K562 (cell line): ENCODE results near the gene NPC1L1. TPM values are rescaled to one million over a fixed set of nuclear protein-coding genes. Genes with fewer than 3 reads are reported as not detected.
"Not testable (repeated sequence)": the region's sequence is repeated elsewhere in the genome, so short reads cannot be mapped to it uniquely, and the experiment has no call there.

Experiments used
- ATAC-seq: fragments of 200-7000 bp; cut with Tn5 transposase; 3 replicates; pipeline ENCODE4 v1.9.1; 2020; ENCODE audit warnings: moderate library complexity
- BruUV-seq: library from RNA; stranded (reverse); fragments of 400-500 nt; replicated peaks from 2 replicates; lab custom pipeline; 2021; lab: Mats Ljungman, UMichigan
- CTCF ChIA-PET: fragments of 300-600 bp; formaldehyde crosslinking; extraction: SDS; loops from one replicate; lab custom pipeline; 2021; ENCODE audit warnings: low intra/inter-chr PET ratio; lab: Yijun Ruan, JAX
- POLR2A ChIA-PET: fragments of 300-600, 350-650 bp; sonication (Branson Sonifier 250); formaldehyde crosslinking; extraction: SDS; loops from one replicate; lab custom pipeline; 2021; ENCODE audit warnings: antibody characterized with exemption, inconsistent platforms; lab: Yijun Ruan, JAX
- DNase-seq, 4 experiments: peaks; one replicate each; pipeline versions ENCODE4 v3.0.0 to v3.0.0-alpha.2; 2011 to 2018; ENCODE audit warnings: low spot score in 3 of 4, mixed read lengths in 3 of 4; ENCODE audit errors: extremely low read depth in 1 of 4
- FAIRE-seq: peaks from 2 replicates; lab custom pipeline; 2011; peaks lifted over from hg19 to GRCh38; lab: Jason Lieb, UNC
- H2AFZ ChIP-seq: 2 replicates; pipeline ENCODE4 v1.6.0; 2011; ENCODE audit warnings: low read depth, low read length, control low read depth, inconsistent platforms
- H3K27ac ChIP-seq: fragments of 200-600 bp; 3 replicates; pipeline ENCODE4 v1.8.0; 2011; ENCODE audit warnings: low read depth, mild to moderate bottlenecking, control low read depth, inconsistent platforms, low read length, moderate library complexity, mixed read lengths; ENCODE audit errors: extremely low read depth
- H3K27me3 ChIP-seq, 2 experiments: fragments of 300-600 bp in 1 of 2; 2 replicates in 1 of 2; 3 replicates in 1 of 2; pipeline versions ENCODE4 v1.6.0 to v1.8.0; 2011; ENCODE audit warnings: inconsistent platforms in 2 of 2, low read length in 2 of 2, mild to moderate bottlenecking in 1 of 2, mixed read lengths in 1 of 2, moderate library complexity in 1 of 2; ENCODE audit not compliant: control insufficient read depth in 2 of 2, insufficient read depth in 2 of 2
- H3K36me3 ChIP-seq: fragments of 300-600 bp; 3 replicates; pipeline ENCODE4 v1.8.0; 2011; ENCODE audit warnings: mild to moderate bottlenecking, low read length, inconsistent platforms; ENCODE audit not compliant: control insufficient read depth, insufficient read depth
- H3K4me1 ChIP-seq, 2 experiments: fragments of 200-600 bp in 1 of 2; replicated peaks in 1 of 2; 2 replicates in 1 of 2; 3 replicates in 1 of 2; pipeline versions ENCODE4 v1.5.1 to v1.8.0; 2011; ENCODE audit warnings: inconsistent platforms in 2 of 2, low read length in 2 of 2, mild to moderate bottlenecking in 1 of 2, mixed read lengths in 1 of 2, moderate library complexity in 1 of 2; ENCODE audit not compliant: control insufficient read depth in 2 of 2, insufficient read depth in 2 of 2
- H3K4me2 ChIP-seq: 2 replicates; pipeline ENCODE4 v1.6.1; 2011; ENCODE audit warnings: low read length, control low read depth, inconsistent platforms, mixed read lengths; ENCODE audit not compliant: insufficient read depth
- H3K4me3 ChIP-seq: fragments of 200-600 bp; sonication (generic), shearing (Covaris generic); 2 replicates; pipeline ENCODE4 v1.5.1; 2016; ENCODE audit warnings: control low read depth, inconsistent platforms
- H3K79me2 ChIP-seq: fragments of 200-600 bp; 3 replicates; pipeline ENCODE4 v1.8.0; 2011; ENCODE audit warnings: low read length, inconsistent platforms; ENCODE audit not compliant: control insufficient read depth, insufficient read depth
- H3K9ac ChIP-seq, 2 experiments: 2 replicates each; pipeline versions ENCODE4 v1.6.0 to v1.6.1; 2011; ENCODE audit warnings: low read depth in 2 of 2, low read length in 2 of 2, control low read depth in 1 of 2, inconsistent platforms in 1 of 2, mild to moderate bottlenecking in 1 of 2, mixed read lengths in 1 of 2; ENCODE audit not compliant: insufficient read depth in 1 of 2
- H3K9me1 ChIP-seq: one replicate; pipeline ENCODE4 v1.6.0; 2011; ENCODE audit warnings: inconsistent platforms, mild to moderate bottlenecking, low read length, moderate library complexity; ENCODE audit not compliant: control insufficient read depth, insufficient read depth
- H3K9me3 ChIP-seq: replicated peaks from 2 replicates; pipeline ENCODE4 v1.5.1; 2011; ENCODE audit warnings: low read depth, low read length, inconsistent platforms; ENCODE audit not compliant: control insufficient read depth, insufficient read depth
- H4K20me1 ChIP-seq: replicated peaks from 2 replicates; pipeline ENCODE4 v1.6.1; 2011; ENCODE audit warnings: low read length, inconsistent platforms, mixed read lengths; ENCODE audit not compliant: control insufficient read depth, insufficient read depth
- ARID1B ChIP-seq: fragments of 450-650 bp; IDR thresholded peaks from 2 replicates; pipeline ENCODE4 v1.6.1; 2016; ENCODE audit warnings: antibody characterized with exemption, mild to moderate bottlenecking, inconsistent platforms
- CBFA2T2 ChIP-seq: fragments of 450-650 bp; conservative IDR thresholded peaks from 2 replicates; pipeline ENCODE4 v1.6.1; 2017; ENCODE audit warnings: mild to moderate bottlenecking
- DACH1 ChIP-seq: fragments of 450-650 bp; IDR thresholded peaks from 2 replicates; pipeline ENCODE4 v1.6.1; 2018; ENCODE audit not compliant: partially characterized antibody
- DPF2 ChIP-seq: fragments of 450-650 bp; IDR thresholded peaks from 2 replicates; pipeline ENCODE4 v1.6.1; 2016
- ESRRA ChIP-seq: fragments of 450-650 bp; IDR thresholded peaks from 2 replicates; pipeline ENCODE4 v1.6.1; 2014; ENCODE audit warnings: low read depth, mild to moderate bottlenecking, moderate library complexity, borderline replicate concordance
- FOXK2 ChIP-seq, 2 experiments: fragments of 450-650 bp; IDR thresholded peaks in 1 of 2; conservative IDR thresholded peaks in 1 of 2; 2 replicates each; pipeline ENCODE4 v1.6.1; 2016; ENCODE audit warnings: low read depth in 2 of 2, mild to moderate bottlenecking in 1 of 2
- MEIS2 ChIP-seq: fragments of 450-650 bp; IDR thresholded peaks from 2 replicates; pipeline ENCODE4 v1.6.1; 2014; ENCODE audit warnings: mild to moderate bottlenecking; ENCODE audit not compliant: partially characterized antibody
- MTA2 ChIP-seq: fragments of 450-650 bp; IDR thresholded peaks from 2 replicates; pipeline ENCODE4 v1.6.1; 2016; ENCODE audit warnings: low read depth
- NCOR1 ChIP-seq: fragments of 450-650 bp; IDR thresholded peaks from 2 replicates; pipeline ENCODE4 v1.6.1; 2016; ENCODE audit warnings: mild to moderate bottlenecking, moderate library complexity
- SMAD4 ChIP-seq: fragments of 250-450 bp; sonication (Bioruptor Pico); conservative IDR thresholded peaks from 2 replicates; pipeline ENCODE4 v1.8.0; 2021; ENCODE audit warnings: inconsistent platforms, mild to moderate bottlenecking, moderate library complexity
- SMARCA4 ChIP-seq: fragments of 450-650 bp; IDR thresholded peaks from 2 replicates; pipeline ENCODE4 v1.6.1; 2016
- SMARCE1 ChIP-seq: fragments of 450-650 bp; IDR thresholded peaks from 2 replicates; pipeline ENCODE4 v1.7.1; 2016; ENCODE audit warnings: mild to moderate bottlenecking
- TAL1 ChIP-seq: fragments of 450-650 bp; IDR thresholded peaks from 2 replicates; pipeline ENCODE4 v1.6.1; 2016; ENCODE audit warnings: mild to moderate bottlenecking
- TCF3 ChIP-seq: sonication (generic); formaldehyde crosslinking; IDR thresholded peaks from 2 replicates; pipeline ENCODE4 v1.4.0; 2020; ENCODE audit warnings: mild to moderate bottlenecking, missing genetic modification reagents
- WGBS: fragments of 100-300 bp; shearing (Covaris generic); methylation state at CpG from one replicate; pipeline ENCODE4 v1.1.6; 2016; ENCODE audit warnings: low coverage, mixed read lengths; ENCODE audit not compliant: insufficient coverage; ENCODE audit errors: missing lambda C conversion rate; 5-methylcytosine and 5-hydroxymethylcytosine counted together
- in situ Hi-C: fragments of 300-500 bp; cut with MboI; formaldehyde crosslinking; loops from 4 replicates; pipeline ENCODE4 v1.15.0; 2018; ENCODE audit warnings: inconsistent platforms, mixed read lengths
- intact Hi-C: fragments of 100-400 bp; cut with micrococcal nuclease; formaldehyde crosslinking; loops from 2 replicates; pipeline ENCODE4 v1.14.2; 2022
- polyA plus RNA-seq, 8 experiments: library from polyadenylated mRNA; depleted of rRNA in 4 of 8; stranded (reverse) in 5 of 8; unstranded in 3 of 8; fragments of >200 nt; fragmentation: Nextera tagmentation in 2 of 8; fragmentation: Illumina TruSeq in 1 of 8; extraction: Ambion mirVana in 2 of 8; extraction: Trizol in 1 of 8; gene quantifications; 2 replicates each; pipeline versions ENCODE4 v1.2.1 to v1.2.3, GENCODE V29; 2011 to 2014; ENCODE audit warnings: inconsistent platforms in 1 of 8, missing spikeins in 1 of 8
- total RNA-seq, 7 experiments: library from RNA; depleted of rRNA in 6 of 7; stranded (reverse); fragments of >200 nt in 6 of 7; fragmentation: Illumina TruSeq in 2 of 7; extraction: Trizol in 2 of 7; gene quantifications; 2 replicates each; pipeline versions ENCODE4 v1.2.1 to v1.2.3, GENCODE V29; 2011 to 2021; ENCODE audit warnings: low replicate concordance in 1 of 7
- TF ChIP-seq, protein P1 (sequence below): fragments of 450-650 bp; IDR thresholded peaks from 2 replicates; pipeline ENCODE4 v1.6.1; 2016
- TF ChIP-seq, protein P2 (sequence below): fragments of 450-650 bp; IDR thresholded peaks from 2 replicates; pipeline ENCODE4 v1.6.1; 2017; ENCODE audit warnings: antibody characterized with exemption, mild to moderate bottlenecking

The NPC1L1 gene
- total and polyA plus RNA-seq, 9 of the 15 experiments (the other 6 are each of a cell fraction or from before 2014, with no cell fraction given) = 0.01 to 0.18 (median 0.07) TPM; not detected in 4

DNA sequence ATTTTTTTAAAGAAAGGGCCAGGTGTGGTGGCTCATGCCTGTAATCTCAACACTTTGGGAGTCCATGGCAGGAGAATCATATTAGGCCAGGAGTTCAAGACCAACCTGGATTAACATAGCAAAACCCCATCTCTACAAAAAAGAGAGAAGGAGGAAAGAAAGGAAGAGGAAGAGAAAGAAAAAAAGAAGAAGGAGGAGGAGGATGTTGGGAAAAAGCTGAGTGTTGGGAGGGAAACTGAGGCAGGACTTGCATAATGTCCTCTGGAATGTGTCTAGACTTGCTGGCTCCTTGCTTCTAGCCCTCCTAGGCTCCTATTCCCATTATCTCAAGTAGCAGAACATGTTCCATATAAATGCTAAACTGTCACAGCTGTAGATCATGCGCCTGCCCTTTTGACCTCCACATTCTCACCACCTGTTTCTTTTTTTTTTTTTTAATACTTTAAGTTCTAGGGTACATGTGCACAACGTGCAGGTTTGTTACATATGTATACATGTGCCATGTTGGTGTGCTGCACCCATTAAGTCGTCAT is 11.4 kb upstream of the NPC1L1 start:
- H4K20me1 ChIP-seq, H3K27me3 ChIP-seq, BruUV-seq, H3K79me2 ChIP-seq, H3K27ac ChIP-seq, FAIRE-seq, in situ Hi-C loops, H3K9me1 ChIP-seq, H3K9ac ChIP-seq, H3K4me3 ChIP-seq, intact Hi-C loops, CTCF ChIA-PET, DNase-seq, H3K36me3 ChIP-seq, H3K9me3 ChIP-seq: not testable (repeated sequence)
- POLR2A ChIA-PET = interaction anchor here (0.5 to 2.0 kb wide), 5 partner anchors 8 to 144 kb away, joined by 3 to 7 read pairs (median 3); no protein-coding TSS in a partner anchor
- Histone ChIP-seq H2AFZ (peak overlapping the region; percentile 78; the same call in 1 of the 2 replicates), H3K4me1 (peaks cover 8 to 11% of the 10 kb centered on the region in 2 experiments; a peak in 4 of 5 replicates), H3K4me2 (peak overlapping the region; percentile 58; the same call in 1 of the 2 replicates)
- 32% methylated on average over 2 of the region's 3 CpGs for WGBS
- ATAC-seq = peak; percentile 62
- peak; percentile 12 for TF ChIP-seq DACH1
- peak; percentile 87 for TF ChIP-seq MEIS2
- peak; percentile 69 for TF ChIP-seq ARID1B
- peak; percentile 47; the same call in 1 of the 2 replicates for TF ChIP-seq DPF2
- peak; percentile 38; the same call in 1 of the 2 replicates for TF ChIP-seq ESRRA
- peak; percentile 46; the same call in 1 of the 2 replicates for TF ChIP-seq SMARCA4
- TF ChIP-seq MTA2 = peak; percentile 50; the same call in 1 of the 2 replicates
- peak; percentile 72 for TF ChIP-seq NCOR1
- TF ChIP-seq SMARCE1 = 0 out of 2 replicates have a peak, but pooled peaks have one; percentile 14
- TF ChIP-seq TCF3 = peak; percentile 55; the same call in 1 of the 2 replicates
- peak; percentile 92 for TF ChIP-seq SMAD4 (CRISPR knock-in tag)
- TF ChIP-seq, protein P1, sequence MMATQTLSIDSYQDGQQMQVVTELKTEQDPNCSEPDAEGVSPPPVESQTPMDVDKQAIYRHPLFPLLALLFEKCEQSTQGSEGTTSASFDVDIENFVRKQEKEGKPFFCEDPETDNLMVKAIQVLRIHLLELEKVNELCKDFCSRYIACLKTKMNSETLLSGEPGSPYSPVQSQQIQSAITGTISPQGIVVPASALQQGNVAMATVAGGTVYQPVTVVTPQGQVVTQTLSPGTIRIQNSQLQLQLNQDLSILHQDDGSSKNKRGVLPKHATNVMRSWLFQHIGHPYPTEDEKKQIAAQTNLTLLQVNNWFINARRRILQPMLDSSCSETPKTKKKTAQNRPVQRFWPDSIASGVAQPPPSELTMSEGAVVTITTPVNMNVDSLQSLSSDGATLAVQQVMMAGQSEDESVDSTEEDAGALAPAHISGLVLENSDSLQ = peak; percentile 78
- TF ChIP-seq TAL1 = peak; percentile 53
- peak; percentile 69 for TF ChIP-seq CBFA2T2
- TF ChIP-seq, protein P2, sequence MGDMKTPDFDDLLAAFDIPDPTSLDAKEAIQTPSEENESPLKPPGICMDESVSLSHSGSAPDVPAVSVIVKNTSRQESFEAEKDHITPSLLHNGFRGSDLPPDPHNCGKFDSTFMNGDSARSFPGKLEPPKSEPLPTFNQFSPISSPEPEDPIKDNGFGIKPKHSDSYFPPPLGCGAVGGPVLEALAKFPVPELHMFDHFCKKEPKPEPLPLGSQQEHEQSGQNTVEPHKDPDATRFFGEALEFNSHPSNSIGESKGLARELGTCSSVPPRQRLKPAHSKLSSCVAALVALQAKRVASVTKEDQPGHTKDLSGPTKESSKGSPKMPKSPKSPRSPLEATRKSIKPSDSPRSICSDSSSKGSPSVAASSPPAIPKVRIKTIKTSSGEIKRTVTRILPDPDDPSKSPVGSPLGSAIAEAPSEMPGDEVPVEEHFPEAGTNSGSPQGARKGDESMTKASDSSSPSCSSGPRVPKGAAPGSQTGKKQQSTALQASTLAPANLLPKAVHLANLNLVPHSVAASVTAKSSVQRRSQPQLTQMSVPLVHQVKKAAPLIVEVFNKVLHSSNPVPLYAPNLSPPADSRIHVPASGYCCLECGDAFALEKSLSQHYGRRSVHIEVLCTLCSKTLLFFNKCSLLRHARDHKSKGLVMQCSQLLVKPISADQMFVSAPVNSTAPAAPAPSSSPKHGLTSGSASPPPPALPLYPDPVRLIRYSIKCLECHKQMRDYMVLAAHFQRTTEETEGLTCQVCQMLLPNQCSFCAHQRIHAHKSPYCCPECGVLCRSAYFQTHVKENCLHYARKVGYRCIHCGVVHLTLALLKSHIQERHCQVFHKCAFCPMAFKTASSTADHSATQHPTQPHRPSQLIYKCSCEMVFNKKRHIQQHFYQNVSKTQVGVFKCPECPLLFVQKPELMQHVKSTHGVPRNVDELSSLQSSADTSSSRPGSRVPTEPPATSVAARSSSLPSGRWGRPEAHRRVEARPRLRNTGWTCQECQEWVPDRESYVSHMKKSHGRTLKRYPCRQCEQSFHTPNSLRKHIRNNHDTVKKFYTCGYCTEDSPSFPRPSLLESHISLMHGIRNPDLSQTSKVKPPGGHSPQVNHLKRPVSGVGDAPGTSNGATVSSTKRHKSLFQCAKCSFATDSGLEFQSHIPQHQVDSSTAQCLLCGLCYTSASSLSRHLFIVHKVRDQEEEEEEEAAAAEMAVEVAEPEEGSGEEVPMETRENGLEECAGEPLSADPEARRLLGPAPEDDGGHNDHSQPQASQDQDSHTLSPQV = 0 out of 2 replicates have a peak, but pooled peaks have one; percentile 25
- 0 out of 4 replicates have a peak, but pooled peaks of 1 of the 2 experiments have one; percentile 8 for TF ChIP-seq FOXK2 (conservative IDR thresholded peaks at IDR 0.05 in 1 of 2, IDR thresholded peaks at IDR 0.05 in 1 of 2; ENCODE audit: low read depth in 2 of 2)
